Spleen (tissue), 11 donors: Measurements from ENCODE around the gene CXADR. TPM values are rescaled to one million over a fixed set of nuclear protein-coding genes. Genes with fewer than 3 reads are reported as not detected.
"Not testable (repeated sequence)": the region's sequence is repeated elsewhere in the genome, so short reads cannot be mapped to it uniquely, and the experiment has no call there.

Experiments
- DNase-seq: peaks from one replicate; pipeline ENCODE4 v3.0.0-alpha.2; 2020
- H3K27ac ChIP-seq, 8 donors: fragments of 200-600 bp; sonication (generic) in 7 of 8; 1 replicate in 4 of 8; 2 replicates in 4 of 8; pipeline versions ENCODE4 v1.5.0 to v1.8.0; 2016 to 2021; ENCODE audit warnings: inconsistent platforms in 4 of 8, mild to moderate bottlenecking in 4 of 8, moderate library complexity in 1 of 8
- H3K27me3 ChIP-seq, 7 donors: fragments of 200-600 bp; sonication (generic) in 6 of 7; replicated peaks in 1 of 7; 1 replicate in 4 of 7; 2 replicates in 3 of 7; pipeline versions ENCODE4 v1.5.0 to v1.8.0; 2016 to 2021; ENCODE audit warnings: inconsistent platforms in 3 of 7, mild to moderate bottlenecking in 1 of 7
- H3K36me3 ChIP-seq, 6 donors: fragments of 200-600 bp; sonication (generic) in 5 of 6; 1 replicate in 4 of 6; 2 replicates in 2 of 6; pipeline versions ENCODE4 v1.5.0 to v1.8.0; 2016 to 2021; ENCODE audit warnings: inconsistent platforms in 2 of 6
- H3K4me1 ChIP-seq, 6 donors: fragments of 200-600 bp; sonication (generic) in 5 of 6; 1 replicate in 3 of 6; 2 replicates in 3 of 6; pipeline versions ENCODE4 v1.5.0 to v1.8.0; 2016 to 2021; ENCODE audit warnings: inconsistent platforms in 3 of 6
- H3K4me3 ChIP-seq, 8 donors: fragments of 200-600 bp; sonication (generic) in 7 of 8; 1 replicate in 4 of 8; 2 replicates in 4 of 8; pipeline versions ENCODE4 v1.5.0 to v1.8.0; 2016 to 2021; ENCODE audit warnings: inconsistent platforms in 4 of 8, mild to moderate bottlenecking in 4 of 8, moderate library complexity in 2 of 8
- H3K9me3 ChIP-seq, 8 donors: fragments of 200-600 bp; sonication (generic) in 7 of 8; 1 replicate in 4 of 8; 2 replicates in 4 of 8; pipeline versions ENCODE4 v1.5.0 to v1.8.0; 2016 to 2021; ENCODE audit warnings: inconsistent platforms in 4 of 8
- POLR2A ChIP-seq, 3 donors: fragments of 450-650 bp; IDR thresholded peaks; one replicate each; pipeline ENCODE4 v1.5.1; 2017; ENCODE audit warnings: antibody characterized with exemption in 3 of 3, mild to moderate bottlenecking in 1 of 3
- POLR2AphosphoS5 ChIP-seq, 3 donors: sonication (generic); formaldehyde crosslinking; IDR thresholded peaks; one replicate each; pipeline ENCODE4 v1.5.1; 2017; ENCODE audit warnings: antibody characterized with exemption in 3 of 3
- WGBS, 5 donors: extraction: QIAGEN DNeasy Blood & Tissue Kit in 3 of 5; methylation state at CpG; one replicate each; pipeline versions ENCODE4 v1.1.5 to v1.1.7; 2013 to 2018; 5-methylcytosine and 5-hydroxymethylcytosine counted together
- intact Hi-C: fragments of 100-400 bp; cut with DNase I; formaldehyde crosslinking; loops from one replicate; pipeline ENCODE4 v1.15.0; 2023; ENCODE audit warnings: low total_unique reads
- polyA plus RNA-seq, 3 donors: library from polyadenylated mRNA; stranded (reverse); fragments of 200-250 nt; gene quantifications; one replicate each; pipeline ENCODE4 v1.2.1, GENCODE V29; 2013
- total RNA-seq, 7 donors: library from RNA; depleted of rRNA in 3 of 7; stranded (reverse); fragments of >200 nt in 3 of 7; fragmentation: NEBNext Ultra II Directional in 4 of 7; extraction: Animal tissue kit (Norgen Biotek cat#: 25700) in 4 of 7; gene quantifications; one replicate each; pipeline versions ENCODE4 v1.1.0 to v1.2.1, GENCODE V29; 2016 to 2021
- TF ChIP-seq, protein P1 (sequence below), 11 experiments: fragments of 200-600 bp in 7 of 11; fragments of 450-650 bp in 4 of 11; sonication (generic) in 4 of 11; IDR thresholded peaks in 8 of 11; conservative IDR thresholded peaks in 3 of 11; 1 replicate in 7 of 11; 2 replicates in 4 of 11; pipeline versions ENCODE4 v1.4.0 to v1.8.0; 2016 to 2021; ENCODE audit warnings: antibody characterized with exemption in 11 of 11, inconsistent platforms in 4 of 11, mild to moderate bottlenecking in 1 of 11
- donor health status: healthy with polysubstance abuse.
- donor health status: DM: no; HTN: no; CAD: no; lungs with moderate emphysema.
- donor health status: DM: no; HTN: no; CAD: no.
- donor health status: Bipolar disorder and iron deficiency.
- donor health status: healthy.
- donor health status: DM: no; HTN: no; CAD: no.
- donor health status: DM: yes; HTN: yes; CAD: no.

The CXADR gene
- total and polyA plus RNA-seq, 10 donors: 0.11 to 10.7 (median 2.8) TPM

DNA sequence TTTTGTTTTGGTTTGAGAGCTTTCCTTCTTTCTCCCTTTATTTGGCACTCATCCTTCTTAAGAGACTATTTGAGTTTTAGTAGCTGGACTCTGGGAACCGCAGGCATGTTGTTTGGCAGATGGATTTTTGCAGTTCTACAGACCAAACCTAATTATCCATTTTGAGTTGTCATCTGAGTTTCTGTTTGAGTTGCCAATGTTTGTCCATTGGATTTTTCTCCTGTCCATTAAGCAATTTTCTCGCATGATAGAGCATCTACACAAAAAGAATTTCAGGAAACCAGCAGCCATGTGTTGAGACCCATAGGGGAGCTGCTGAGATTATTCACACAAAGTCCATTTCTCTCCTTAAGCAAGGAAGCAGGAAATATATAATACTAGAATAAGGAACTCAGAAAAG, 17.2 kb upstream of the CXADR start:
- no peak for DNase-seq
- H3K36me3 ChIP-seq: no peaks in the 10 kb centered on the region
- H3K27ac ChIP-seq: no peak overlapping the region
- H3K9me3 ChIP-seq: no peaks in the 10 kb centered on the region
- H3K4me3 ChIP-seq: no peak overlapping the region
- H3K27me3 ChIP-seq: no peaks in the 10 kb centered on the region
- 76 to 86% (median 81%) methylated on average over 2 of the region's 2 CpGs for WGBS, 5 donors
- intact Hi-C loops: no loop called here
- TF ChIP-seq POLR2AphosphoS5 (IDR thresholded peaks at IDR 0.05): no peak
- no peak for TF ChIP-seq POLR2A (IDR thresholded peaks at IDR 0.05)
- TF ChIP-seq, protein P1, sequence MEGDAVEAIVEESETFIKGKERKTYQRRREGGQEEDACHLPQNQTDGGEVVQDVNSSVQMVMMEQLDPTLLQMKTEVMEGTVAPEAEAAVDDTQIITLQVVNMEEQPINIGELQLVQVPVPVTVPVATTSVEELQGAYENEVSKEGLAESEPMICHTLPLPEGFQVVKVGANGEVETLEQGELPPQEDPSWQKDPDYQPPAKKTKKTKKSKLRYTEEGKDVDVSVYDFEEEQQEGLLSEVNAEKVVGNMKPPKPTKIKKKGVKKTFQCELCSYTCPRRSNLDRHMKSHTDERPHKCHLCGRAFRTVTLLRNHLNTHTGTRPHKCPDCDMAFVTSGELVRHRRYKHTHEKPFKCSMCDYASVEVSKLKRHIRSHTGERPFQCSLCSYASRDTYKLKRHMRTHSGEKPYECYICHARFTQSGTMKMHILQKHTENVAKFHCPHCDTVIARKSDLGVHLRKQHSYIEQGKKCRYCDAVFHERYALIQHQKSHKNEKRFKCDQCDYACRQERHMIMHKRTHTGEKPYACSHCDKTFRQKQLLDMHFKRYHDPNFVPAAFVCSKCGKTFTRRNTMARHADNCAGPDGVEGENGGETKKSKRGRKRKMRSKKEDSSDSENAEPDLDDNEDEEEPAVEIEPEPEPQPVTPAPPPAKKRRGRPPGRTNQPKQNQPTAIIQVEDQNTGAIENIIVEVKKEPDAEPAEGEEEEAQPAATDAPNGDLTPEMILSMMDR (IDR thresholded peaks at IDR 0.05 in 8 of 11, conservative IDR thresholded peaks at IDR 0.05 in 3 of 11): no peak
- H3K4me1 ChIP-seq: no peaks in the 10 kb centered on the region

DNA sequence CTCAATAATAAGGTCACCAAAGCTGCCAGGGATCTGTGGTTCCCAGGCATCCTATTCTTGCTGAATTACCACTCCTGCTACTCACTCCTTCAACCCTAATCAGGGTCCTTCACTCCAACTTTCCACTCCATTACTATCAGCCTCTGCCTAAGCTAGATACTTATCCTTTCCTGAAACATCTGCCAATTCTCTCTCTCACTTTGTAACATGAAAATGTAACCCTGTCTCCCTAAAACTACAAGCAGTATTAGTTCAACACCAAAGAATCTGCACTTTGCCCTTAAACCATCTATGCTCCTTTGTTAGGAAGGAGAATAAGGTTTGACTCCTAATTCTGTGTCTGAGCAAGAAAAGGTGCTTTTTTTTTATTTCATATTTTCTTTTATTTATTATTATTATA, 15.5 kb upstream of the CXADR start:
- Histone ChIP-seq H3K9me3 (no peaks in the 10 kb centered on the region), H3K4me1 (no peaks in the 10 kb centered on the region), H3K36me3 (no peaks in the 10 kb centered on the region), H3K27me3 (no peaks in the 10 kb centered on the region), H3K4me3 (no peak overlapping the region), H3K27ac (no peak overlapping the region)
- DNase-seq: no peak
- TF ChIP-seq POLR2A (IDR thresholded peaks at IDR 0.05) (no peak), POLR2AphosphoS5 (IDR thresholded peaks at IDR 0.05) (no peak)
- TF ChIP-seq, protein P1 (IDR thresholded peaks at IDR 0.05 in 8 of 11, conservative IDR thresholded peaks at IDR 0.05 in 3 of 11): no peak
- intact Hi-C loops: no loop called here

DNA sequence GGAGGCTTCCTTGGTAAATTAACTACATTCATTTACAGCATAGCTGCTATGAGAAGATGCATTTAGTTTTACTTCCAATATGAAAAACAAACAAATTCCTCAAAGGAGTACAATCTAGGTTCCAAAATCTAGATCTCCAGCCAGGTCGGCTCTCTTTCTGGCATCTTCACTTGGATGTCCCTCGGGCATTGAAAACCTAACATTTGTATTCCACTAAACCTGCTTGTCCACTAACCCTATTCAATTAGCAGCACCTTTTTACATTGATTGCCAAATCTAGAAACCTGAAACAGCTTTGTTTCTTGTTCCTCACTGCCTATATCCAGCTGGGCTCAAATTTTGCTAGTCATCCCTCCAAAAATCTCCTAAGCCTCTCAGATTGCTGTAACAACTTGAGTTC, 14.3 kb upstream of the CXADR start:
- H3K9me3 ChIP-seq: no peaks in the 10 kb centered on the region
- intact Hi-C loops: no loop called here
- TF ChIP-seq POLR2AphosphoS5 (IDR thresholded peaks at IDR 0.05): no peak
- TF ChIP-seq, protein P1 (IDR thresholded peaks at IDR 0.05 in 8 of 11, conservative IDR thresholded peaks at IDR 0.05 in 3 of 11): no peak
- TF ChIP-seq POLR2A (IDR thresholded peaks at IDR 0.05): no peak
- H3K36me3 ChIP-seq: no peaks in the 10 kb centered on the region
- DNase-seq: no peak
- no peaks in the 10 kb centered on the region for H3K4me1 ChIP-seq
- WGBS, 5 donors: 81 to 94% (median 88%) methylated on average over 2 of the region's 2 CpGs
- no peaks in the 10 kb centered on the region for H3K27me3 ChIP-seq
- H3K4me3 ChIP-seq: no peak overlapping the region
- H3K27ac ChIP-seq: no peak overlapping the region

DNA sequence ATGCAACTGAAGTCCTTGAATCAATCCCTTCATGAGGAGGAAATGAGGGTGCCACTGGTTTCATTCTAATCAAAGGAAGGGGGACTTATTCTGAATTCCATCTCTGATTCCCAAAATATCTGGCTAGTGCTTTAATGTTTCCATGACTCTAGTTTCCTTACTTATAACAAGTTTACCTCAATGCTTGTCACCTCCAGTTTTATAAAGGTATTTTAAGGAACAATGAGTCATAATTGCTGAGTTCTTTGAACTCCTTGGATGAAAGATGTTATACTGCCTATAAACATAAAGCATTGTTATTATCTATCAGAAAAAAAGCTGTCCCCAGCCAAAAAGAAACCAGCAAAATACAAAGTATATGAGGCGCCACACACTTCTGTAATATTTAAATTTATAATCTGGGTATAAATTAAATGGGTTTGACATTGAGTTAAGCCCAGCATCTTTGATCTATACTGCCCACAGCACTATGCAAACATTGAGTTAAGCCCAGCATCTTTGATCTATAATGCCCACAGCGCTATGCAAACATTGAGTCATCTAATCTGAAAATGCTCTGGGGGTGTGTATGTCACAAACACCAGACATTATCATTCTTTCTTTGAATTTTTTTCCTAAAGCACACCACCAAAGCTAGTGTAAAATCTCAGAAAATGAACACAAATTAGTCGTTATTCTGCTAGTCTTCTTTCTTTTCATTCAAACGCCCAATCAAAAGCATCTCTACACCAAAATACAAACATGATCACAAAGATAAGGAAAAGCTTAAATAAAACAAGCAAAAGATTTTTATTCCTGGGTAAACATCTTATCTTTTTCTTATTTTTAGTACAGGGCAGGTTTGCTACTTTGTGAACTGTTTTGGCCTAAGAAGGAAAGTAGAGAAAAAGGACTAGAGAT, 11.5 kb upstream of the CXADR start:
- Histone ChIP-seq H3K4me3 (no peak overlapping the region), H3K27me3 (no peaks in the 10 kb centered on the region), H3K36me3 (no peaks in the 10 kb centered on the region), H3K4me1 (no peaks in the 10 kb centered on the region), H3K27ac (no peak overlapping the region), H3K9me3 (peaks cover 0 to 23% (median 19%) of the 10 kb centered on the region in 8 donors)
- 69 to 82% (median 76%) methylated on average over 4 of the region's 4 CpGs for WGBS, 5 donors
- DNase-seq: no peak
- intact Hi-C loops: no loop called here
- TF ChIP-seq POLR2AphosphoS5 (IDR thresholded peaks at IDR 0.05) (no peak), POLR2A (IDR thresholded peaks at IDR 0.05) (no peak)
- TF ChIP-seq, protein P1 (IDR thresholded peaks at IDR 0.05 in 8 of 11, conservative IDR thresholded peaks at IDR 0.05 in 3 of 11): no peak

DNA sequence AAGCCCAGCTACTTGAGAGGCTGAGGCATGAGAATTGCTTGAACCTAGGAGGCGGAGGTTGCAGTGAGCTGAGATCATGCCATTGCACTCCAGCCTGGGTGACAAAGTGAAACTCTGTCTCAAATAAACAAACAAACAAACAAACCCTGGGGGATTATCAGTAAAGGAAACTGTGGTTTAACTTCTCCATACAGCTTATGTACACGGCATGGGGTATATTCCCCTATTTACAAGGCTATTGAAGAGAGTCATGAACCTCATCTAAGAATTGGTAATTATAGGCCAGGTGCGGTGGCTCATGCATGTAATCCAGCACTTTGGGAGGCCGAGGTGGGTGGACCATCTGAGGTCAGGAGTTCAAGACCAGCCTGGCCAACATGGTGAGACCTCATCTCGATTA, 9.9 kb upstream of the CXADR start:
- H3K27ac ChIP-seq, H3K4me3 ChIP-seq, intact Hi-C loops, DNase-seq, H3K4me1 ChIP-seq, H3K27me3 ChIP-seq, H3K36me3 ChIP-seq: not testable (repeated sequence)
- peaks cover 0 to 29% (median 19%) of the 10 kb centered on the region in 8 donors for H3K9me3 ChIP-seq
- WGBS, 5 donors: 63 to 83% (median 78%) methylated on average over 5 of the region's 5 CpGs
